ENCODE data around the gene SMAD3.

Gene SMAD3

DNA sequence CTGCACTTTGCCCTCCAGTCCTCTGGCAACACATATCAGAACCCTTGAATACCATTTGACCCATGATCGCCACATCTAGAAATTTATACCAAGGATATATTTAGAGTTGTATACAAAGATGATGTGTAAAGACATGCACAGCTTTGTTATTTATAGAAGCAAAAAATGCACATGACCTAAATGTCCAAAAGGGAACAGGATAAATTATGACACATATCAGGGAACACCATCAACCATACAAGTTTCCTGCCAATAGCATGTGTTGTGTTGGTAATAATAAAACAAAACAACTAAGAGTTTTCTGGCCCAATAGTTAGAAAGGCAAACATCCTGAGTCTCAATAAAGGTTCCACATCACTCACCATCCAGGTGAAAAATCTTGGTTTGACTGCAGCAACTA is 137.6 kb downstream of the SMAD3 start:
- no peak for DNase-seq

DNA sequence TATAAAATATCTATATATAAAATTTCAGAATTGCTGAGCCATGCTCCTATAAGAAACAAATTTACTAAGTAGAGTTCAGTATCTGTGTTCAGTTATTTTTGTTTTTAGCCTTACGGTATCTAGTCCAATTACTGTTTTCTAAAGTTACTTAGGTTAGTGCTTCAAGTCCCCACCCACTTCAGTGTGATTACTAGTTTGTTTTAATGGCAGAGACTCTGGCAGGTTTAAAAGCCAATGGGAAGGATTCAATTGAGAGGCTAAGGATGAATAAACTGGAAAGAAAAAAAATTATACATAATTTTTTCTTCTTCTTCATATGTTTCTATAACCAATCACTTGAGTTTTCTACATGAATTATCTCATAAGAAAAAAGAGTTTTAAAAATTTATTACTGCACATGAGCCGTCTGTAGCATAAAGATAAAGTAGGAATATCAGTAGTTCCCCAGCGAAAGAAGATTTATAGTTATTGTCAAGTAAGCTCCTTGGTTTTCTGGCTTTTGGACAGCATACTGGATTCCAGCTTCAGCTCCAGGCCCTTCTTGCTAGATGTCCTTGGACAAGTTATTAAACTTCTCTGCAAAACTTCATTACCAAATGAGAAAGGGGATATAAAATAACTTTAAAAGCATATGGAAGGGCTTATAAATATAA is 142.3 kb downstream of the SMAD3 start:
- DNase-seq = no peak

DNA sequence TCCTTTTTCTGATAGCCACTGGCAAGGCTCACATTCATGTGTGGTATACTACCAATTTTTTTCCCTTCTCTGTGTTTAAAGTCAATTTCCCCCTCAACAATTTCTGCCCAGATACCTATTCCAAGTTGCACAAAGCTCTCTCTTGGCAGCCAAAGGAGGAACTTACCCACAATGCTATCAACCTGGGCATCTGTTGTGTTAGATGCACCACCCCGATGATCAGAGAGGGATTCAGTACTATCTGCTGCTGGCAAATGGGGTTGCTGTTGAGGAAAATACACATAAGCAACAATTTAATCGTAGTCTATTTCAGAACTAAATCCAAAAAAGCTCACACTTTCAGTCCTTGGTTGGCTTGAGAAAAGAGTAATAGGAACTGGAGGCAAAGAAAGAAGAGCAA is 143.0 kb downstream of the SMAD3 start:
- no peak for DNase-seq

DNA sequence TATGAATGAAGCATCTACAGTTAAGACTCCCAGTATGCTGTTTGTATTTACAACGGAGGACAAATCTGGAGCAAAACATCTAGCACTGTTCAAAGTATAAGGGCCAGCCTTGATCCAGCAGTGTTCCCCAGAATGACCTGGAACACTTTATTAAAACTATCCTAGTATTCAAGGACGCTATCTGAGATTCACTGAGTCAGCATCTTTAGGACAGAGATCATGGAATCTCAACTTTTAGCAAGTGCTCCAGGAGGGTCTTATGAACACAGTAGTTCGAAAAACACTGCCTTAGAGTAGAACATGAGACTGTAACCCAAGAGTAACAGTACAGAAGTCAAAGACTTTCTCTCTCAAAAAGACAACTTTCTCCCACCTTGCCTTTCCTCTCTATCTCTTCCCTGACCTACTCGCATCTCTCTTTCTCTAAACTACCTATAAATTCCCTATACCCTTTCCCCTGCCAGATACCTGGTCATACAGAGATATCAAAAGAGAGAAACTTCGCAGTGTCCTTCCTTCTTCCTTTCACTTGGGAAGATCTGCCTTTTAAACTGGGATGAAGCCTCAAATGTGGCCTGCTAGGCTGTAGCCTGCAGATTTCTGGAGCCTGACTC is 145.3 kb downstream of the SMAD3 start:
- no peak for DNase-seq

DNA sequence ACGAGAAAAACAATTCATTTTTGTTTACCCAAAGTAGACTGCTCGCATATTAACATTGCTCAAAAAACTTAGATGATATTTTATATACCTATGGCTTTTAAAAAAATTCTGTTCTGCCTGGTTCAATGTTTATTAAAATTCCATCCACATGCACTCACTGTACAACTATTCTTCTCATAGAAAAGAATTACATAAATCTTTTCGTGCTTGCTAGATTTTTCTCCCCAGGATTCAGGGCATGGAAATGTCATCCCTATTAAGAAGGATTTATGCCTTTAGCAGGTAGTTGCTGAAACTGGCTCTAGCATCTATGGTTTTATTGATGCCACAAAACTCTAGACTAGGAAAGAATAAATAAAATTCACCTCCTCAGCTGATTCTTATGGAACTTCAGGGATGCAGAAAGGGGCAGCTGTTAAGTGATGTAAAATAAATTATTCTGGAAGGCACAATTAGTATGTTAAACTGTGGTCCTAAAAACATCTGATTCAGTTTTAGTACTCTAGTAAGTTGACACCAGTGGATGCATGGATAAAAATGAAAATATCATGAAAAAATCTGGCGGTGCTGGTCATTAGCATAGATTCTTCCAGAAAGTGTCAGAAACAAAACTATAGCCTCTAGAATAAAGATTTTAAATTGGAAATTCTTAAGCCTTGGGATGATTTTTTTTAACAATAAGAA is 147.4 kb downstream of the SMAD3 start:
- no peak for DNase-seq

DNA sequence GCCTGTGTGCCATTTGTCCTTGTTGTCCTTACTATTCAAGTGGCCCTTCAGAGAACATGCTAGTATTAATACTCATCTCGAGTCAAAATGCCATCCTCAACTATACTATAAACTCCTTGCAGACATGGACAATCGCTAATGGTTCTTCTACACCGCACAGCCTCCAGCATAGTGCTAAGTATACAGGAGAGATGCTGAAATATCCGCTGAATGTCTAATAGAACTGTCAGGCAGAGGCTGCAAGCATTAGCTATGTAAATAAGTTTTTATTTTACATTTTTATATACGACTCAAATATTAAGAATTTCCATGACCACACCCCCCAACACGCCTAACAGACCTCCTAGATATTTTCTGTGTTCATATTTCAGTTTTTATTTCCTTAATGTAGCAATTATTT is 149.7 kb downstream of the SMAD3 start:
- no peak for DNase-seq

DNA sequence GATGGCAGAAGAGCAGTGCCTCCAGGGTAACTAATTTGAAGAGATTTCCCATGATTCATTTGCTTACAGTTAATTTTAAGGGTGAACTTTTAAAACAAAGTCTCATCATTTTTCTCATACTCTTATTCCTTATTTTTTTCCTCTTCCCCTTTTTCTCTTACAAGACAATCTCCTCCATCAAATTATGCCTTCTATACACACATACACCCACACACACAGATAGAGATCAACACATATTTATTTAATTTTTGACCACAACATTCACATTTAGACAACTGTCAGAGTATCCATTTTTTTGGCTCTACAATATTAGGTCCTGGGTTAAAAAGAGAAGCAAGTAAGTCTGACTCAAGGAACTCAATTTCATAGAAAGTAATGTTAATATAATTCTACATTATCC is 151.5 kb downstream of the SMAD3 start:
- no peak for DNase-seq

DNA sequence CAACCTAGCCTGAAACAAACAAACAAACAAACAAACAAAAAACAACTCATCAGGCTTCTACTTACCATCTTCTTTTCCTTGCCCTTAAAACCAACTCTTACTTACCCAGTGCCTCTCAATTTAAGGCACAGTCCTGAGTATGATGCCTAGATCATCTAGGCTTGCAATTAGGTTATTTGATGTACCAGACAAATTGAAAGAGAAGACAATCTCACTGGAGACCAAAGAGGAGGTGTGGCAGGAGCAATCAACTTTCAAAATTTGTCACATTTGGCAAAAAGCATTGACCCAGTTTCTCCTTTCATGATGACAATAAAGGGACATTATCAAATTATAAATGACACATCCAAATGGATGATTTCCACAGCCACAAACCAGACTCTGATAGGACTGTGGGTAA is 153.0 kb downstream of the SMAD3 start:
- no peak for DNase-seq

DNA sequence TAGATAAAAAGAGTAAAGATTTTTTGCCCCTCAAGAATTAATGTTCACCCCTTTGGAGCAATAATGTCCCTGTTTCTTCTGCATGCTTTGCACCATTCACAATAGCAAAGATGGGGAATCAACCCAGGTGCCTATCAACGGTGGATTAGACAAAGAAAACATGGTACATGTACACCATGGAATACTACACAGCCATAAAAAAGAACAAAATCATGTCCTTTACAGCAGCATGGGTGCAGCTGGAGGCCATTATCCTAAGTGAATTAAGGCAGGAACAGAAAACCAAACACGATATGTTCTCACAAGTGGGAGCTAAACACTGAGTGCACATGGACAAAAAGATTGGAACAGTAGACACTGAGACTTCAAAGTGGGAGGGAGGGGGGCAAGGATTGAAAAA is 153.9 kb downstream of the SMAD3 start:
- DNase-seq = no peak

DNA sequence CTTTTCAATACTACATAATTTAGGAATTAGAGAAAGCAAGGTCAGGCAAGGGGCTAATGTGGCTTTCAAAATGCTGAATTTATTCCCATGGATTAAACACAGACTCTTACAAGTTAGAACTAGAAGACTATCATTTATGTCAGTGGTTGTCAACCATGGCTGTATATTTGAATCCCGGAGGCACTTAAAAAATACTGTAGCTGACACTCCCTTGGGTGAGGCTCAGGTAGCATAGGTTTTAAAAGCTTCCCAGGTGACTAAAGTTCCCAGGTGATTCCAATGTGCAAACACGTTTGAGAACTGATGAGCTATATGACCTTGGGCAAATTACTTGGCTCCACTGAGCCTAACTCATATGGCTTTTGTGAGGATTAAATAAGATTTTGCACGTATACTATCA is 159.5 kb downstream of the SMAD3 start:
- DNase-seq = no peak

DNA sequence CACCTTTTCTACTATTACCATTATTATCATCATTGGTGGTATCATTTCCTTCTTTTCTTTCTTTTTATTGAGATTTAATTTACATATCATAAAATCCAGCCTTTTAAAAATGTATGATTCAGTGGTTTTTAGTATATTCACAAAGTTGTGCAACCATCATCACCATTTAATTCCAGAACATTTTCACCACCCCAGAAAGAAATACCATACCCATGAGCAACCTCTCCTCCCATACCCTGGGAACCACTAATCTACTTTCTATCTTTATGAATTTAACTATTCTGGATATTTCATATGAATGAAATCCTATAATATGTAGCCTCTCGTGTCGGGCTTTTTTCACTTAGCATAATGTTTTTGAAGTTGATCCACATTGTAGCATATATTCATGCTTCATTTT is 159.9 kb downstream of the SMAD3 start:
- no peak for DNase-seq

DNA sequence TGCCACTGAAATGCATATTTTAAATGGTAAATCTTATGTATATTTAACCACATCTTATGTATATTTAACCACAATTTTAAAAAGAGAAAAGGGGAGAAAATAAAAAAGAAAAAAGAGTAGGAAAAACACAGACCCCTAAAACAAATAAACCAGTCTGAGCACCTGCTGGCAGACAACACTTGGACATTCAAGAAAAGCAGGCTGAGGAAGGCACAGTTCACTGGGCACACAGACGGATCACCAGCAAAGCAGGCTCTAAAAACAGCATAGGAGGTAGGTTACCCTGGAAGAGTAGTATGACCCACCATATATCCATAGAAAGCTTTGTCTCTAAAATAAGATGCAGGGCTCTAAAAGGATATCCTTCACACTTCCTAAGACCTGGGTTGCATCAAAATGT is 162.0 kb downstream of the SMAD3 start:
- DNase-seq = no peak

DNA sequence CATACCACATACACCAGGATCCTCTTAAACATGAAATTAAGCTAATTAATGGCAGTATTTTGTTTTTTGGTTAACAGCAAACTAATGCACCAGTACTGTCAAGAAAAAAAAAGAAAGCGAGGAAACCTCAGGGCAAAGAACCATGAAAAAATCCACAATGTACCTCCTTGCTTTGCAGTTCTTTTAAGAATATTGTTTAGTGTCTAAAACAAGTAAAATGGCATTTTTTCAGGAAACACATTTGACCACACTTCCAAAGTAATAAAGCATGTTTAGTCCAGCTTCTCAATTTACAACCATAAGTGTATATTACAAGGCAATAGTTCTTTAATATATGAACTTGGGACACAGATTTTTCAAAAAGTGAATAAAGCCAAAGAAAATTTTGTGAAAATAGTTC is 162.4 kb downstream of the SMAD3 start:
- no peak for DNase-seq

DNA sequence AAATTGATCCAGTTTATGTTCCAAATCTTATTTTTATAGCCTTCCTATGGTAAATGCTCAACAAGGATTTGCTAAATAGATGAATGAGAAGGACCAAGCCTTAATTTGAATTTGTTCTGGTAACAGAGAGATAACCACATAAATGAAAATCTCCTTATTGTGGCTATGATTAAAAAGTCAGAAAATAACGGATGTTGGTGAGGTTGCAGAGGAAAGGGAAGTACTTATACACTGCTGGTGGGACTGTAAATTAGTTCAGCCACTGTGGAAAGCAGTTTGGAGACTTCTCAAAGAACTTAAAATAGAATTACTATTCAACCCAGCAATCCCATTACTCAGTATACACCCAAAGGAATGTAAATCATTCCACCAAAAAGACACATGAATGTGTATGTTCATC is 162.9 kb downstream of the SMAD3 start:
- no peak for DNase-seq

DNA sequence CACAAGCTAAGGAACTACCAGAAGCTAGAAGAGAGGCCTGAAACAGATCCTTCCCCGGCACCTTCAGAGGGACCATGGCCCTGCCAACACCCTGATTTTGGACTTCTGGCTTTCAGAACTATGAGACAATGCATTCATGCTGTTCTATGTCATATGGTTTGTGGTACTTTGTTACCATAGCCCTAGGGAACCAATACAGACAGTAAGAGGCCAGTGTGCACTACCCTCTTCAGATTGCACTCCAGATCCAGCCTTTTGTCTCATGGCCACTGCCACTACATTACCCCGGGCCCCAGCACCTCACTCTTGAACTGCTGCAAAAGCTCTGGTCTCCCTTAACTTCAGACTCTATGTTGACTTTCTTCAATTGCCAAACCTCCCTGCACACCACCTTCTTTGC is 165.1 kb downstream of the SMAD3 start:
- DNase-seq = no peak

DNA sequence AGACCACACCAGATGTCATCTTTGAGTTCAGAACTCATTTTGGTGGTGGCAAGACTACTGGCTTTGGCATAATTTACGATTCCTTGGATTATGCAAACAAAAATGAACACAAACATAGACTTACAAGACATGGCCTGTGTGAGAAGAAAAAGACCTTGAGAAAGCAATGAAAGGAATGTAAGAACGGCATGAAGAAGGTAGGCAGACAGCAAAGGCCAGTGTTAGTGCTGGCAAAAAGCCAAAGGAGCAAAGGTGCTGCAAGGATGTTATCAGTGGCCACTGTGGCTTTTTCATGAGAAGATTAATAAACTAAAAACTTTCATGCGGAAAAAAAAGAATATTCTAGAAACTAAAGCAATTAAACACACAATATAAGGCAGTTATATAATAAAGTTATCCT is 167.2 kb downstream of the SMAD3 start:
- no peak for DNase-seq

DNA sequence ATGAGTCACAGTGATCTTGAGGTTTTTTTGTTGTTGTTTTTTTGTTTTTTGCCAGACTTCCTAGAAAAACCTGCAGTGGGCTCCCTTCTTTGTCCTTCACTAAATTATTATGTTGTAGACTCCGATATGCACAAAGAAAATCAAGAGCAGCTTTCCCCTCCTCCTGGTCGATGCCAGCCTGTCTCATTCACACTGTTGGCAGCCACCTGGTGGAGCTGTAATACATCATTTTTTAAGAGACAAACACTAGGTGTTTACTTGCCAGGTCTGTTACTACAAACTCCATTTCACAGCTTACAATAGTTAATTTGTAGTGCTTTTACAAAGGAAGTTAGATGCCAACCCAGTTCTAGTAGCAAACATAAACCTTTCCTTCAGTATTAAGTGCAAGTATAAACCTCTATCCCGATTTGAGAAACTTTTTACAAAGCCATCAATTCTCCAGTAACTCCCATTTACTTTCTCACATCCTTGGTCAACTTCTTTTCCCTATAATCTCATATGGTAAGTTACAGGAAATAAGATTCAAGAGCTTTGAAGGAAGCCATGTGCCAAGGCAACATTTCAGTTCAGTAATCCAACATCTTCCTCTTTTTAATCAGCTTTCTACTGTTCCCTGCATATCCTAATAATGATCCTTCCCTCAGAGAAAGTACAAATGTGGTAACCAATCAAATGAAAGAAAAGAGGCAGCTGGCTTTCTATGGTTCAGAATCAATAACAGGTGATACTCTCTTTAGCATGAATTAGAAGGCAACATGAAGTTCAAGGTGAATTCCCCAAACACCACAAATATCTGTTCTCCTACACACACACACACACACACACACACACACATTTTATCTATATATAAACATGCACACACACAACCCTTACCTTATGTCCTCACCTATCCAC is 175.1 kb downstream of the SMAD3 start:
- DNase-seq = no peak

DNA sequence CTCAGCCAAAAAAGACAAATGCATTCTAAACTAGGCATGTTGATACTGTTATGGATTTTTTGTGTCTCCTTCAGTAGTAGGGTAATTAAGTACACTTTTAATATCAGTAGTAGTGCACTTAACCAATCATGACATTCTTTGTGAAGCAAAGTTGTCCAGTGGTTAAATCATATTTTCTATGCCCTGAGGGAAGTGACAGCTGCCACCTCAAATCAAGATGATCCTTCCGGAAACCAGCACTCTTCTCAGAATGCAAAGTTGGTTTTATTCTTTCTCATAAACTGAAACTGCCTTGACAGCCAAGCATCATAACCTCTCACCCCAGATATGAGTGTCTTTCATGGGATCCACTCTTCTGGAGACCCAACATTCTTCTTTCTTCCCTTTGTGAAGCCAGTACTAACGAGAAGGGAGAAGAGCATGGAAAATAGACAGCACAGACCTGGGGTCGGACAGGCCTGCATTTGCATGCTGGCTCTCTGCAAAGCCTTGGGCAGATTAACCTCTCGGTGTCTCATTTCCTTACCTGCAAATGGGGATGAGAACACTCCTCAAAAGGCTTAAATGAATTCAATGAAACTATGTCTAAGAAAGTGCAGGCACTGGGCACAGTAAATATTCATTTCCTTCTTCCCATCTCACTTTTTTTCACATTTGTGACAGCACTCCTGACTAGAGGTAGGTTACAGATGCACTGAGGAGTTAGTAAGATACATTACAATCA is 175.9 kb downstream of the SMAD3 start:
- DNase-seq = no peak

DNA sequence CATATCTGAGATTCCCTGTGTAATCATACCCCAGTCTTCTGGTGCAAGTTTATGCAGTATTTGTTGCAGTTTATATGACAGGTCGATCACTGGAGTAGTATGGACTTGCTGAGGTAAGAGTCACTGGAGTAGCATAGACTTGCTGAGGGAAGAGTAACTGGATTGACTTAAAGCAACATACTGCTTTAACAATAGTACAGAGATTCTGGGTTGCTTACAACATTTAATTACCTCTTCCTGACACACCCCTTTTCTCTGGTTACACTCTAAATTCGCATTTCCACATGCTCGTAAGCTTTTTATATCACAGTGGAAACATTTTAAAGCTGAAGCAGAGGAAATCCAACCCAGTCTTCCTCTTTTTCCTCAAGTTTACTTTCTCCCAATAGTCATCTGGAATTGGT is 177.3 kb downstream of the SMAD3 start:
- no peak for DNase-seq

All from right forelimb (tissue), 1 donor.